Cardiac fibroblast (primary cell): ENCODE measurements around the gene TMEM127.

Source experiments
- DNase-seq, 2 donors: peaks; one replicate each; pipeline versions ENCODE4 v3.0.0 to v3.0.0-alpha.2; 2010; ENCODE audit warnings: low read depth in 2 of 2
- H3K4me3 ChIP-seq, 2 donors: replicated peaks in 1 of 2; 1 replicate in 1 of 2; 2 replicates in 1 of 2; pipeline ENCODE4 v1.5.1; 2011; ENCODE audit warnings: low read depth in 2 of 2, low read length in 2 of 2, mild to moderate bottlenecking in 2 of 2, moderate library complexity in 1 of 2
- CTCF ChIP-seq: IDR thresholded peaks from one replicate; pipeline ENCODE4 v1.5.1; 2011; ENCODE audit warnings: low read depth, mild to moderate bottlenecking, low read length, inconsistent platforms

Gene TMEM127

GRCh38 chr2:96241227-96241626, 24.6 kb downstream of the TMEM127 start:
- no peak for TF ChIP-seq CTCF

GRCh38 chr2:96240341-96241038, 25.3 kb downstream of the TMEM127 start:
- no peak overlapping the region for H3K4me3 ChIP-seq
- DNase-seq, result no peak
- no peak for TF ChIP-seq CTCF

More at GRCh38 chr2:96241227-96241626, 24.6 kb downstream of the TMEM127 start:
- H3K4me3 ChIP-seq, result no peak overlapping the region
- no peak for DNase-seq

GRCh38 chr2:96239745-96240264, 26.0 kb downstream of the TMEM127 start:
- no peak for DNase-seq
- no peak overlapping the region for H3K4me3 ChIP-seq
- no peak for TF ChIP-seq CTCF

GRCh38 chr2:96239091-96239490, 26.7 kb downstream of the TMEM127 start:
- TF ChIP-seq CTCF, result no peak
- no peak for DNase-seq
- no peak overlapping the region for H3K4me3 ChIP-seq

- no peak for TF ChIP-seq CTCF
- DNase-seq, result no peak
- H3K4me3 ChIP-seq, result no peak overlapping the region
These were observed 27.5 kb downstream of the TMEM127 start for GRCh38 chr2:96238266-96238665.

GRCh38 chr2:96236882-96237281, 28.9 kb downstream of the TMEM127 start:
- DNase-seq, result no peak
- TF ChIP-seq CTCF, result no peak
- no peak overlapping the region for H3K4me3 ChIP-seq

- H3K4me3 ChIP-seq, result no peak overlapping the region
- DNase-seq, result no peak
These were observed 31.9 kb downstream of the TMEM127 start for GRCh38 chr2:96233880-96234316.

More at GRCh38 chr2:96233880-96234316, 31.9 kb downstream of the TMEM127 start:
- no peak for TF ChIP-seq CTCF
